ENCODE measurements around the gene MTARC2. TPM values are rescaled to one million over a fixed set of nuclear protein-coding genes. Genes with fewer than 3 reads are reported as not detected.

The MTARC2 gene
- polyA plus RNA-seq, 1 donor (not counting 4 experiments of a cell fraction or from before 2014, with no cell fraction given) = 0.75 TPM

GRCh38 chr1:220810963-220811362 is 62.8 kb downstream of the MTARC2 start:
- H3K9me1 ChIP-seq (ENCODE audit: control insufficient read depth, extremely low read depth, insufficient read depth, low read length) = no peaks in the 10 kb centered on the region
- no peaks in the 10 kb centered on the region for H3K9me3 ChIP-seq (ENCODE audit: control insufficient read depth, low read depth, low read length)
- no peak overlapping the region for H3K9ac ChIP-seq (ENCODE audit: control insufficient read depth, extremely low read depth, insufficient read depth, low read length)
- H3K4me2 ChIP-seq (ENCODE audit: control insufficient read depth, extremely low read depth, insufficient read depth, low read depth, low read length) = no peak overlapping the region
- TF ChIP-seq, protein P1, sequence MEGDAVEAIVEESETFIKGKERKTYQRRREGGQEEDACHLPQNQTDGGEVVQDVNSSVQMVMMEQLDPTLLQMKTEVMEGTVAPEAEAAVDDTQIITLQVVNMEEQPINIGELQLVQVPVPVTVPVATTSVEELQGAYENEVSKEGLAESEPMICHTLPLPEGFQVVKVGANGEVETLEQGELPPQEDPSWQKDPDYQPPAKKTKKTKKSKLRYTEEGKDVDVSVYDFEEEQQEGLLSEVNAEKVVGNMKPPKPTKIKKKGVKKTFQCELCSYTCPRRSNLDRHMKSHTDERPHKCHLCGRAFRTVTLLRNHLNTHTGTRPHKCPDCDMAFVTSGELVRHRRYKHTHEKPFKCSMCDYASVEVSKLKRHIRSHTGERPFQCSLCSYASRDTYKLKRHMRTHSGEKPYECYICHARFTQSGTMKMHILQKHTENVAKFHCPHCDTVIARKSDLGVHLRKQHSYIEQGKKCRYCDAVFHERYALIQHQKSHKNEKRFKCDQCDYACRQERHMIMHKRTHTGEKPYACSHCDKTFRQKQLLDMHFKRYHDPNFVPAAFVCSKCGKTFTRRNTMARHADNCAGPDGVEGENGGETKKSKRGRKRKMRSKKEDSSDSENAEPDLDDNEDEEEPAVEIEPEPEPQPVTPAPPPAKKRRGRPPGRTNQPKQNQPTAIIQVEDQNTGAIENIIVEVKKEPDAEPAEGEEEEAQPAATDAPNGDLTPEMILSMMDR (optimal IDR thresholded peaks at IDR 0.05 in 1 of 3, IDR thresholded peaks at IDR 0.05 in 1 of 3, conservative IDR thresholded peaks at IDR 0.05 in 1 of 3; ENCODE audit: extremely low read depth in 1 of 3, insufficient read depth in 2 of 3, low read length in 3 of 3) = no peak
- TF ChIP-seq EZH2 (IDR thresholded peaks at IDR 0.05; ENCODE audit: low read length) = no peak
- no peak overlapping the region for H3K4me3 ChIP-seq (ENCODE audit: control insufficient read depth in 2 of 3, extremely low read depth in 1 of 3, insufficient read depth in 2 of 3, low read depth in 1 of 3, low read length in 3 of 3)
- DNase-seq (ENCODE audit: low read depth, low spot score) (no peak), FAIRE-seq (no peak)
- no peak overlapping the region for H3K27ac ChIP-seq (ENCODE audit: control insufficient read depth, insufficient read depth, low read length)
- dilution Hi-C loops (cut with MboI; ENCODE audit: extremely low pct_ligation_motif_present, low sequenced_read_pairs) = no loop called here
- H4K20me1 ChIP-seq (ENCODE audit: control insufficient read depth, extremely low read depth, insufficient read depth, low read length) = no peaks in the 10 kb centered on the region
- no peaks in the 10 kb centered on the region for H3K36me3 ChIP-seq (ENCODE audit: control insufficient read depth in 2 of 2, extremely low read depth in 1 of 2, insufficient read depth in 2 of 2, low read length in 2 of 2)
- H2AFZ ChIP-seq (ENCODE audit: control insufficient read depth, low read length) = no peak overlapping the region
- H3K27me3 ChIP-seq (ENCODE audit: control insufficient read depth, extremely low read depth, insufficient read depth, low read length) = peaks cover 3% of the 10 kb centered on the region
- no peaks in the 10 kb centered on the region for H3K79me2 ChIP-seq (ENCODE audit: control insufficient read depth, insufficient read depth, low read length)
- H3K4me1 ChIP-seq (ENCODE audit: control insufficient read depth, extremely low read depth, insufficient read depth, low read length) = peaks cover 10% of the 10 kb centered on the region

- Histone ChIP-seq H3K27me3 (ENCODE audit: control insufficient read depth, extremely low read depth, insufficient read depth, low read length) (peaks cover 3% of the 10 kb centered on the region), H3K9me1 (ENCODE audit: control insufficient read depth, extremely low read depth, insufficient read depth, low read length) (no peaks in the 10 kb centered on the region), H3K27ac (ENCODE audit: control insufficient read depth, insufficient read depth, low read length) (no peak overlapping the region), H2AFZ (ENCODE audit: control insufficient read depth, low read length) (no peak overlapping the region), H3K36me3 (ENCODE audit: control insufficient read depth in 2 of 2, extremely low read depth in 1 of 2, insufficient read depth in 2 of 2, low read length in 2 of 2) (no peaks in the 10 kb centered on the region), H3K79me2 (ENCODE audit: control insufficient read depth, insufficient read depth, low read length) (no peaks in the 10 kb centered on the region), H3K4me2 (ENCODE audit: control insufficient read depth, extremely low read depth, insufficient read depth, low read depth, low read length) (no peak overlapping the region), H3K9me3 (ENCODE audit: control insufficient read depth, low read depth, low read length) (no peaks in the 10 kb centered on the region), H4K20me1 (ENCODE audit: control insufficient read depth, extremely low read depth, insufficient read depth, low read length) (no peaks in the 10 kb centered on the region), H3K4me1 (ENCODE audit: control insufficient read depth, extremely low read depth, insufficient read depth, low read length) (peaks cover 10% of the 10 kb centered on the region), H3K9ac (ENCODE audit: control insufficient read depth, extremely low read depth, insufficient read depth, low read length) (no peak overlapping the region), H3K4me3 (ENCODE audit: control insufficient read depth in 2 of 3, extremely low read depth in 1 of 3, insufficient read depth in 2 of 3, low read depth in 1 of 3, low read length in 3 of 3) (no peak overlapping the region)
- no peak for FAIRE-seq
- dilution Hi-C loops (cut with MboI; ENCODE audit: extremely low pct_ligation_motif_present, low sequenced_read_pairs) = no loop called here
- no peak for DNase-seq (ENCODE audit: low read depth, low spot score)
- no peak for TF ChIP-seq EZH2 (IDR thresholded peaks at IDR 0.05; ENCODE audit: low read length)
- TF ChIP-seq, protein P1 (optimal IDR thresholded peaks at IDR 0.05 in 1 of 3, IDR thresholded peaks at IDR 0.05 in 1 of 3, conservative IDR thresholded peaks at IDR 0.05 in 1 of 3; ENCODE audit: extremely low read depth in 1 of 3, insufficient read depth in 2 of 3, low read length in 3 of 3) = no peak
Measured at GRCh38 chr1:220811695-220812094, 63.6 kb downstream of the MTARC2 start.

All from keratinocyte (primary cell).